MCF 10A (cell line): Measurements from ENCODE around the gene RGS17. TPM values are rescaled to one million over a fixed set of nuclear protein-coding genes. Genes with fewer than 3 reads are reported as not detected.

Experiments used
- BruUV-seq: library from RNA; stranded (reverse); fragments of 400-500 nt; replicated peaks from 2 replicates; lab custom pipeline; 2021; lab: Mats Ljungman, UMichigan
- CTCF ChIA-PET: fragments of 300-600 bp; sonication (Branson Sonifier 250); formaldehyde crosslinking; extraction: SDS; loops from one replicate; lab custom pipeline; 2021; ENCODE audit warnings: antibody characterized with exemption, inconsistent platforms; lab: Yijun Ruan, JAX
- POLR2A ChIA-PET: fragments of 300-600, 350-650 bp; sonication (Branson Sonifier 250); formaldehyde crosslinking; extraction: SDS; loops from one replicate; lab custom pipeline; 2020; ENCODE audit warnings: antibody characterized with exemption, inconsistent platforms; lab: Yijun Ruan, JAX
- DNase-seq: peaks from one replicate; pipeline ENCODE4 v3.0.0-alpha.2; 2018; ENCODE audit not compliant: unreplicated experiment
- H3K27ac Mint-ChIP-seq: one replicate; pipeline ENCODE4 v1.8.0; 2022; ENCODE audit warnings: mild to moderate bottlenecking, low read depth, mixed read lengths; ENCODE audit not compliant: unreplicated experiment
- H3K27me3 Mint-ChIP-seq: one replicate; pipeline ENCODE4 v1.8.0; 2022; ENCODE audit warnings: mixed read lengths; ENCODE audit not compliant: insufficient read depth, unreplicated experiment
- H3K36me3 Mint-ChIP-seq: one replicate; pipeline ENCODE4 v1.8.0; 2022; ENCODE audit warnings: mild to moderate bottlenecking, moderate library complexity, mixed read lengths; ENCODE audit not compliant: insufficient read depth, unreplicated experiment
- H3K4me1 Mint-ChIP-seq: one replicate; pipeline ENCODE4 v1.8.0; 2022; ENCODE audit warnings: mixed read lengths; ENCODE audit not compliant: insufficient read depth, unreplicated experiment
- H3K4me3 Mint-ChIP-seq: one replicate; pipeline ENCODE4 v1.8.0; 2022; ENCODE audit warnings: mild to moderate bottlenecking, moderate library complexity, mixed read lengths; ENCODE audit not compliant: unreplicated experiment
- H3K9me3 Mint-ChIP-seq: one replicate; pipeline ENCODE4 v1.8.0; 2022; ENCODE audit warnings: mixed read lengths; ENCODE audit not compliant: unreplicated experiment
- CTCF ChIP-seq: fragments of 200-600 bp; IDR thresholded peaks from one replicate; pipeline ENCODE4 v1.8.0; 2022; ENCODE audit warnings: antibody characterized with exemption, mild to moderate bottlenecking; ENCODE audit not compliant: unreplicated experiment
- intact Hi-C: fragments of 100-400 bp; cut with micrococcal nuclease; formaldehyde crosslinking; loops from 2 replicates; pipeline ENCODE4 v1.14.1; 2022
- total RNA-seq: library from RNA; stranded (reverse); gene quantifications from 2 replicates; pipeline ENCODE4 v1.2.3, GENCODE V29; 2022

Gene RGS17
- total RNA-seq, 1 experiment from 2014 or later: 2.5 TPM

GRCh38 chr6:152984513-152984872, 146.6 kb downstream of the RGS17 start:
- Mint-ChIP-seq H3K27ac (peak overlapping the region; percentile 89), H3K4me1 (peaks cover 23% of the 10 kb centered on the region), H3K36me3 (peaks cover 15% of the 10 kb centered on the region), H3K27me3 (no peaks in the 10 kb centered on the region), H3K9me3 (no peaks in the 10 kb centered on the region), H3K4me3 (peak overlapping the region; percentile 87)
- DNase-seq: no peak
- BruUV-seq: TSS peak; percentile 65
- ChIA-PET POLR2A (interaction anchor here (1.0 to 5.3 kb wide), 6 partner anchors 8 to 606 kb away, joined by 3 to 100 read pairs (median 4); partner anchors contain the start of gene MTRF1L), CTCF (interaction anchor here (0.7 to 1.5 kb wide), 2 partner anchors 30 to 1525 kb away, joined by 4 to 7 read pairs; no protein-coding TSS in a partner anchor)
- TF ChIP-seq CTCF: no peak
- intact Hi-C loops: no loop called here

- BruUV-seq: no TSS peak
- H3K27me3 Mint-ChIP-seq: no peaks in the 10 kb centered on the region
- peak; percentile 90 for DNase-seq
- peak overlapping the region; percentile 87 for H3K4me3 Mint-ChIP-seq
- intact Hi-C loops: no loop called here
- H3K27ac Mint-ChIP-seq: peak overlapping the region; percentile 89
- CTCF ChIA-PET: interaction anchor here (0.7 kb wide), 3 partner anchors 29 to 1526 kb away, joined by 3 to 4 read pairs (median 3); no protein-coding TSS in a partner anchor
- no peaks in the 10 kb centered on the region for H3K9me3 Mint-ChIP-seq
- peaks cover 28% of the 10 kb centered on the region for H3K4me1 Mint-ChIP-seq
- no peak for TF ChIP-seq CTCF
- H3K36me3 Mint-ChIP-seq: peaks cover 15% of the 10 kb centered on the region
- POLR2A ChIA-PET: interaction anchor here (0.7 to 5.3 kb wide), 9 partner anchors 9 to 605 kb away, joined by 3 to 100 read pairs (median 4); partner anchors contain the start of gene MTRF1L
Observed at GRCh38 chr6:152983637-152984512, 147.2 kb downstream of the RGS17 start.

- BruUV-seq: no TSS peak
- ChIA-PET CTCF (interaction anchor here (0.7 kb wide), 2 partner anchors 158 to 326 kb away, joined by 3 to 4 read pairs; no protein-coding TSS in a partner anchor), POLR2A (interaction anchor here (0.7 to 5.3 kb wide), 11 partner anchors 9 to 604 kb away, joined by 3 to 100 read pairs (median 3); partner anchors contain the start of gene MTRF1L)
- DNase-seq: peak; percentile 97
- H3K36me3 Mint-ChIP-seq: peaks cover 15% of the 10 kb centered on the region
- TF ChIP-seq CTCF: no peak
- H3K4me3 Mint-ChIP-seq: peak within 1 kb of the TSS; percentile 87
- intact Hi-C loops: no loop called here
- no peaks in the 10 kb centered on the region for H3K9me3 Mint-ChIP-seq
- peak within 1 kb of the TSS; percentile 89 for H3K27ac Mint-ChIP-seq
- peaks cover 28% of the 10 kb centered on the region for H3K4me1 Mint-ChIP-seq
- H3K27me3 Mint-ChIP-seq: no peaks in the 10 kb centered on the region
Observed at GRCh38 chr6:152982904-152983636, 148.0 kb downstream of the RGS17 start, which contains the start of gene FBXO5. Gene FBXO5, minus strand, starts transcription at chr6:152983041. Its CDS starts 82 bp downstream, at chr6:152982959.
